H54 (cell line): ENCODE measurements around the gene SUGCT.
"Not testable (repeated sequence)": the region's sequence is repeated elsewhere in the genome, so short reads cannot be mapped to it uniquely, and the experiment has no call there.

Experiments
- DNase-seq: peaks from one replicate; pipeline ENCODE4 v3.0.0; 2011; ENCODE audit warnings: low spot score, mixed read lengths; ENCODE audit not compliant: insufficient read length
- FAIRE-seq: peaks from 3 replicates; lab custom pipeline; 2011; peaks lifted over from hg19 to GRCh38; lab: Jason Lieb, UNC
- POLR2A ChIP-seq: IDR thresholded peaks from 2 replicates; pipeline ENCODE4 v1.6.1; 2011; ENCODE audit warnings: low read depth, mild to moderate bottlenecking, low read length

Gene SUGCT

GRCh38 chr7:40380111-40380510 lies 245.3 kb downstream of the SUGCT start:
- no peak for DNase-seq
- no peak for FAIRE-seq
- no peak for TF ChIP-seq POLR2A

- TF ChIP-seq POLR2A: no peak
- DNase-seq (no peak), FAIRE-seq (no peak)
Measured at GRCh38 chr7:40382145-40382544, 247.3 kb downstream of the SUGCT start.

GRCh38 chr7:40393660-40394059 lies 258.9 kb downstream of the SUGCT start:
- no peak for TF ChIP-seq POLR2A
- FAIRE-seq: no peak
- DNase-seq: no peak

- DNase-seq (no peak), FAIRE-seq (no peak)
- no peak for TF ChIP-seq POLR2A
Measured at GRCh38 chr7:40394400-40394799, 259.6 kb downstream of the SUGCT start.

GRCh38 chr7:40400525-40400924 lies 265.7 kb downstream of the SUGCT start:
- DNase-seq (no peak), FAIRE-seq (no peak)
- no peak for TF ChIP-seq POLR2A

- FAIRE-seq: no peak
- no peak for DNase-seq
- TF ChIP-seq POLR2A: no peak
Measured at GRCh38 chr7:40401406-40401805, 266.6 kb downstream of the SUGCT start.

- DNase-seq: no peak
- no peak for TF ChIP-seq POLR2A
- FAIRE-seq: no peak
Measured at GRCh38 chr7:40402661-40403060, 267.9 kb downstream of the SUGCT start.

- FAIRE-seq (peak; percentile 15), DNase-seq (no peak)
- TF ChIP-seq POLR2A: no peak
Measured at GRCh38 chr7:40403703-40404476, 269.1 kb downstream of the SUGCT start.

GRCh38 chr7:40405991-40406390 lies 271.2 kb downstream of the SUGCT start:
- DNase-seq (no peak), FAIRE-seq (no peak)
- TF ChIP-seq POLR2A: no peak

- TF ChIP-seq POLR2A: no peak
- FAIRE-seq: no peak
- no peak for DNase-seq
Measured at GRCh38 chr7:40412323-40412722, 277.5 kb downstream of the SUGCT start.

- DNase-seq, FAIRE-seq: not testable (repeated sequence)
Measured at GRCh38 chr7:40414704-40415103, 279.9 kb downstream of the SUGCT start.

- no peak for DNase-seq
- no peak for TF ChIP-seq POLR2A
- no peak for FAIRE-seq
Measured at GRCh38 chr7:40418448-40418847, 283.6 kb downstream of the SUGCT start.

GRCh38 chr7:40418983-40419382 lies 284.2 kb downstream of the SUGCT start:
- no peak for TF ChIP-seq POLR2A
- FAIRE-seq (no peak), DNase-seq (no peak)

- DNase-seq (no peak), FAIRE-seq (peak; percentile 61)
- no peak for TF ChIP-seq POLR2A
Measured at GRCh38 chr7:40419806-40420205, 285.0 kb downstream of the SUGCT start.

GRCh38 chr7:40421433-40421832 lies 286.6 kb downstream of the SUGCT start:
- no peak for FAIRE-seq
- TF ChIP-seq POLR2A: no peak
- no peak for DNase-seq
